Measurements from ENCODE around the gene HDAC4. TPM values are rescaled to one million over a fixed set of nuclear protein-coding genes. Genes with fewer than 3 reads are reported as not detected.

HDAC4 gene
- total and polyA plus RNA-seq, 10 of the 15 experiments (the other 5 are each of a cell fraction or from before 2014, with no cell fraction given): 0.22 to 15.7 (median 4.8) TPM

GRCh38 chr2:239153806-239154591, 246.8 kb downstream of the HDAC4 start (continued):
- TF ChIP-seq STAT1 (conservative IDR thresholded peaks at IDR 0.05) (no peak), ESRRA (IDR thresholded peaks at IDR 0.05; ENCODE audit: low read length) (no peak), CHD1 (IDR thresholded peaks at IDR 0.05; ENCODE audit: low read depth, low read length) (no peak), SIX5 (IDR thresholded peaks at IDR 0.05; ENCODE audit: low read depth, low read length, severe bottlenecking) (no peak), STAT3 (IDR thresholded peaks at IDR 0.05; ENCODE audit: low read depth, low read length) (no peak), EZH2 (IDR thresholded peaks at IDR 0.05; ENCODE audit: borderline replicate concordance, control insufficient read depth, low read depth, low read length) (no peak), PKNOX1 (IDR thresholded peaks at IDR 0.05) (no peak), BCL11A (IDR thresholded peaks at IDR 0.05; ENCODE audit: low read depth, low read length) (no peak), USF1 (IDR thresholded peaks at IDR 0.05; ENCODE audit: borderline replicate concordance, extremely low read length, insufficient read depth, low read depth, low read length) (no peak), SUZ12 (IDR thresholded peaks at IDR 0.05; ENCODE audit: unreplicated experiment) (no peak), CUX1 (IDR thresholded peaks at IDR 0.05; ENCODE audit: insufficient replicate concordance, low read depth, low read length) (no peak)

Measured in GM12878 (cell line).